ENCODE data around the gene ATRNL1.

The ATRNL1 gene

GRCh38 chr10:115379064-115379463 lies 285.9 kb downstream of the ATRNL1 start:
- no peaks in the 10 kb centered on the region for H3F3A ChIP-seq (ENCODE audit: insufficient read depth, low read length)
- H3K4me1 ChIP-seq (ENCODE audit: low read length), result no peaks in the 10 kb centered on the region
- no peaks in the 10 kb centered on the region for H3K9me2 ChIP-seq (replicated peaks; ENCODE audit: insufficient read depth, low read length)
- no peak overlapping the region for H3K4me3 ChIP-seq (ENCODE audit: low read length)
- no peaks in the 10 kb centered on the region for H3K79me2 ChIP-seq (ENCODE audit: low read length)
- no peak overlapping the region for H3K27ac ChIP-seq (ENCODE audit: low read length)
- no peak for DNase-seq
- no peak overlapping the region for H2AFZ ChIP-seq (ENCODE audit: low read length)
- TF ChIP-seq CTCF (IDR thresholded peaks at IDR 0.05; ENCODE audit: low read length), result no peak
- TF ChIP-seq EZH2 (optimal IDR thresholded peaks at IDR 0.05; ENCODE audit: low read depth, low read length), result no peak
- TF ChIP-seq EZH2phosphoT487 (IDR thresholded peaks at IDR 0.05; ENCODE audit: low read length), result no peak
- H3K9me3 ChIP-seq (replicated peaks; ENCODE audit: insufficient read depth, low read length), result no peaks in the 10 kb centered on the region
- no peaks in the 10 kb centered on the region for H3K36me3 ChIP-seq (replicated peaks; ENCODE audit: insufficient read depth, low read length)
- no peaks in the 10 kb centered on the region for H3K27me3 ChIP-seq (replicated peaks; ENCODE audit: insufficient read depth, low read length)
- no peak overlapping the region for H3K9ac ChIP-seq (ENCODE audit: low read length)
- no peaks in the 10 kb centered on the region for H4K20me1 ChIP-seq (ENCODE audit: insufficient read depth, low read length)
- no peak overlapping the region for H3K4me2 ChIP-seq (ENCODE audit: low read depth, low read length)

- no peak overlapping the region for H3K4me3 ChIP-seq (ENCODE audit: low read length)
- no peaks in the 10 kb centered on the region for H3F3A ChIP-seq (ENCODE audit: insufficient read depth, low read length)
- H3K9ac ChIP-seq (ENCODE audit: low read length), result no peak overlapping the region
- no peak overlapping the region for H3K4me2 ChIP-seq (ENCODE audit: low read depth, low read length)
- no peak overlapping the region for H3K27ac ChIP-seq (ENCODE audit: low read length)
- no peaks in the 10 kb centered on the region for H3K27me3 ChIP-seq (replicated peaks; ENCODE audit: insufficient read depth, low read length)
- no peaks in the 10 kb centered on the region for H3K79me2 ChIP-seq (ENCODE audit: low read length)
- DNase-seq, result no peak
- H2AFZ ChIP-seq (ENCODE audit: low read length), result no peak overlapping the region
- H3K9me3 ChIP-seq (replicated peaks; ENCODE audit: insufficient read depth, low read length), result no peaks in the 10 kb centered on the region
- no peaks in the 10 kb centered on the region for H3K4me1 ChIP-seq (ENCODE audit: low read length)
- no peak for TF ChIP-seq CTCF (IDR thresholded peaks at IDR 0.05; ENCODE audit: low read length)
- no peak for TF ChIP-seq EZH2 (optimal IDR thresholded peaks at IDR 0.05; ENCODE audit: low read depth, low read length)
- no peak for TF ChIP-seq EZH2phosphoT487 (IDR thresholded peaks at IDR 0.05; ENCODE audit: low read length)
- H4K20me1 ChIP-seq (ENCODE audit: insufficient read depth, low read length), result no peaks in the 10 kb centered on the region
- no peaks in the 10 kb centered on the region for H3K36me3 ChIP-seq (replicated peaks; ENCODE audit: insufficient read depth, low read length)
- no peaks in the 10 kb centered on the region for H3K9me2 ChIP-seq (replicated peaks; ENCODE audit: insufficient read depth, low read length)
These were observed 291.5 kb downstream of the ATRNL1 start for GRCh38 chr10:115384665-115385064.

GRCh38 chr10:115390607-115391006 lies 297.4 kb downstream of the ATRNL1 start:
- no peak for DNase-seq
- H3K9me3 ChIP-seq (replicated peaks; ENCODE audit: insufficient read depth, low read length), result no peaks in the 10 kb centered on the region
- H3K27ac ChIP-seq (ENCODE audit: low read length), result no peak overlapping the region
- TF ChIP-seq EZH2phosphoT487 (IDR thresholded peaks at IDR 0.05; ENCODE audit: low read length), result no peak
- no peak for TF ChIP-seq CTCF (IDR thresholded peaks at IDR 0.05; ENCODE audit: low read length)
- no peak for TF ChIP-seq EZH2 (optimal IDR thresholded peaks at IDR 0.05; ENCODE audit: low read depth, low read length)
- H3K36me3 ChIP-seq (replicated peaks; ENCODE audit: insufficient read depth, low read length), result no peaks in the 10 kb centered on the region
- H3K9me2 ChIP-seq (replicated peaks; ENCODE audit: insufficient read depth, low read length), result no peaks in the 10 kb centered on the region
- H3K9ac ChIP-seq (ENCODE audit: low read length), result no peak overlapping the region
- no peaks in the 10 kb centered on the region for H3F3A ChIP-seq (ENCODE audit: insufficient read depth, low read length)
- no peaks in the 10 kb centered on the region for H3K4me1 ChIP-seq (ENCODE audit: low read length)
- no peaks in the 10 kb centered on the region for H4K20me1 ChIP-seq (ENCODE audit: insufficient read depth, low read length)
- H2AFZ ChIP-seq (ENCODE audit: low read length), result no peak overlapping the region
- H3K4me2 ChIP-seq (ENCODE audit: low read depth, low read length), result no peak overlapping the region
- H3K79me2 ChIP-seq (ENCODE audit: low read length), result no peaks in the 10 kb centered on the region
- H3K27me3 ChIP-seq (replicated peaks; ENCODE audit: insufficient read depth, low read length), result no peaks in the 10 kb centered on the region
- no peak overlapping the region for H3K4me3 ChIP-seq (ENCODE audit: low read length)

All from MM.1S (cell line).